ENCODE results near the gene TSSK2. TPM values are rescaled to one million over a fixed set of nuclear protein-coding genes. Genes with fewer than 3 reads are reported as not detected.

Gene TSSK2
- polyA plus RNA-seq, 1 donor, result not detected

- Histone ChIP-seq H3K36me3 (ENCODE audit: control insufficient read depth, insufficient read depth, low read length) (peaks cover 26% of the 10 kb centered on the region), H3K27me3 (ENCODE audit: control insufficient read depth, insufficient read depth, low read length) (no peaks in the 10 kb centered on the region), H3K4me1 (ENCODE audit: control insufficient read depth, insufficient read depth, low read length) (no peaks in the 10 kb centered on the region), H3K9me3 (ENCODE audit: control insufficient read depth, low read depth, low read length) (no peaks in the 10 kb centered on the region), H3K27ac (ENCODE audit: low read length) (no peak overlapping the region), H3K4me3 (ENCODE audit: low read length) (no peak overlapping the region)
- DNase-seq, result no peak
- WGBS (ENCODE audit: insufficient coverage, low lambda C conversion rate), result no CpG with 5 or more reads among the region's 14 CpGs
Measured at GRCh38 chr22:19088866-19089595, 42.1 kb upstream of the TSSK2 start.

DNA sequence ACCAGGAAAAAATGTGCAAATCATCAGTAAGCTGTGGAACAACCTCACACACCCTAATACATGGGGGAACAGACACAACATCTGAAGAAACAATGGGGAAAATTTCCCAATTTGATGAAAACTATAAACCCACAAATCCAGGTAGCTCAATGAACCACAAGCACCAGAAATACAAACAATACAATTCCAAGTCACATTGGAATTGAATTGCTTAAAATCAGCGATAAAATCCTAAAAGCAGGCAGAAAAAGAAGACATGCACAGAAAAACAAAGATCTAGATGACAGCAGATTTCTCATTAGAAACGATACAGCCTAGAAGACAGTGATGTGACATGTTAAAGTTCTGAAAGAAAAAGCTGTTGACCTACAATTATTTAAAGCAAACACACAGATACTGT lies 40.9 kb upstream of the TSSK2 start:
- Histone ChIP-seq H3K4me1 (ENCODE audit: control insufficient read depth, insufficient read depth, low read length) (no peaks in the 10 kb centered on the region), H3K27me3 (ENCODE audit: control insufficient read depth, insufficient read depth, low read length) (no peaks in the 10 kb centered on the region), H3K36me3 (ENCODE audit: control insufficient read depth, insufficient read depth, low read length) (peaks cover 25% of the 10 kb centered on the region), H3K27ac (ENCODE audit: low read length) (no peak overlapping the region), H3K9me3 (ENCODE audit: control insufficient read depth, low read depth, low read length) (no peaks in the 10 kb centered on the region), H3K4me3 (ENCODE audit: low read length) (no peak overlapping the region)
- WGBS (ENCODE audit: insufficient coverage, low lambda C conversion rate), result 100% methylated on average over 2 of the region's 2 CpGs
- DNase-seq, result no peak

GRCh38 chr22:19090586-19091127 lies 40.5 kb upstream of the TSSK2 start:
- WGBS (ENCODE audit: insufficient coverage, low lambda C conversion rate), result 96% methylated on average over 3 of the region's 3 CpGs

DNA sequence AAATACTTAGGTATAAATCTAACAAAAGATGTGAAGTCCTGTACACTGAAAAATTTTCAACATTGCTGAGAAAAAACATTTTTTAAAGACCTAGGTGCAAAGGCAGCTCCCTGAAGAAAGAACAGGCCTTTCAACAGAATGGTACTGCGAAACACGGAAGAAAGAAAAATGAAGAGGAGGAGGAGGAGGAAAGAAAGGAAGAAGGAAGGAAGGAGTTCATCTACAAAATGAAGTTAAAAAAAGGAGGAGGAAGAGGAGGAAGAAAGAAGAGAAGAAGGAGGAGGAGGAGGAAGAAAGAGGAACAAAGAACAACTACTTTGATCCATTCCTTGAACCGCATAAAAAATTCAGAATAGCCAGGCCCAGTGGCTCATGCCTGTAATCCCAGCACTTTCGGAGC lies 38.4 kb upstream of the TSSK2 start:
- H3K4me1 ChIP-seq (ENCODE audit: control insufficient read depth, insufficient read depth, low read length), result no peaks in the 10 kb centered on the region
- peaks cover 16% of the 10 kb centered on the region for H3K36me3 ChIP-seq (ENCODE audit: control insufficient read depth, insufficient read depth, low read length)
- no peak for DNase-seq
- H3K27me3 ChIP-seq (ENCODE audit: control insufficient read depth, insufficient read depth, low read length), result no peaks in the 10 kb centered on the region
- H3K9me3 ChIP-seq (ENCODE audit: control insufficient read depth, low read depth, low read length), result no peaks in the 10 kb centered on the region
- H3K4me3 ChIP-seq (ENCODE audit: low read length), result no peak overlapping the region
- 100% methylated on average over 2 of the region's 4 CpGs for WGBS (ENCODE audit: insufficient coverage, low lambda C conversion rate)
- no peak overlapping the region for H3K27ac ChIP-seq (ENCODE audit: low read length)

More at GRCh38 chr22:19090586-19091127, 40.5 kb upstream of the TSSK2 start:
- no peak overlapping the region for H3K27ac ChIP-seq (ENCODE audit: low read length)
- H3K4me1 ChIP-seq (ENCODE audit: control insufficient read depth, insufficient read depth, low read length), result no peaks in the 10 kb centered on the region
- peaks cover 23% of the 10 kb centered on the region for H3K36me3 ChIP-seq (ENCODE audit: control insufficient read depth, insufficient read depth, low read length)
- H3K9me3 ChIP-seq (ENCODE audit: control insufficient read depth, low read depth, low read length), result no peaks in the 10 kb centered on the region
- no peak for DNase-seq
- no peaks in the 10 kb centered on the region for H3K27me3 ChIP-seq (ENCODE audit: control insufficient read depth, insufficient read depth, low read length)
- no peak overlapping the region for H3K4me3 ChIP-seq (ENCODE audit: low read length)

DNA sequence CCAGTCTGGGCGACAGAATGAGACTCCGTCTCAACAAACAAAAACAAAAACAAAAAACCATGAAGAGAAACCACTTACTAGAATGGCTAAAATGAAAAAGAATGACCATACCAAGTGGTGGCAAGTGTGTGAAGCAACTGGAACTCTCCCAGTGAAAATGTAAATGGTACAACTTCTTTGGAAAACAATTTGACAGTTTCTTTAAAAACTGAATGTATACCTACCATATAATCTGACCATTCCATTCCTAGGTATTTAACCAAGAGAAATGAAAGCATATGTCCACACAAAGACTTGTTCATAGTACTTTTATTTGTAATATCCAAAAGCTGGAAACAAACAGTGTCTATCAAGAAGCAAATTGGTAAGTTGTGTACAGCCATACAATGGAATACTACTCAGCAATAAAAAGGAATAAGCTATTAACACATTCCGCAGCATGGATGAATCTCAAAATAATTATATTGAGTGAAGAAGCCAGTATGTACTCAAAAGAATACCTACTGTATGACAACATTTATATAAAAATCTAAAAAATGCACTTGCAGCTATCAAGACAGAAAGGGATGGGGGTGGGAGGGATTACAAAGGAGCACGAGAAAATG lies 36.6 kb upstream of the TSSK2 start:
- no peak overlapping the region for H3K4me3 ChIP-seq (ENCODE audit: low read length)

DNA sequence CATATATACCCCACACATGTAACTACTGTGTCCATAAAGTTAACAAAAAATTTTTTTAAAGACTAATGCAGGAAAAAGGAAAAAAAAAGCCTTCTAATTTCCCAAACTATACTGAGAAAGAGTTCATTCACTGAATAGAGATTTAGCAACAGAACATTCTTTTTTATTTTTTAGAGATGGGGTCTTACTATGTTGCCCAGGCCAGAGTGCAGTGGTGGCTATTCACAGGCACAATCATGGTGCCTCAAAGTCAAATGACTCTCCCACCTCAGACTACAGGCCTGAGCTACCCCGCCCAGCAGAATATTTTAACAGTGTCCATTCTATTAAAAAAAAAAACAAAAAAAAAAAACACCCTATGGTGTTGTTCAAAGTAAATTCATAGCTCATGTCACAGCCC lies 34.6 kb upstream of the TSSK2 start:
- DNase-seq, result no peak
- no peaks in the 10 kb centered on the region for H3K4me1 ChIP-seq (ENCODE audit: control insufficient read depth, insufficient read depth, low read length)
- H3K4me3 ChIP-seq (ENCODE audit: low read length), result no peak overlapping the region
- no peak overlapping the region for H3K27ac ChIP-seq (ENCODE audit: low read length)
- no peaks in the 10 kb centered on the region for H3K27me3 ChIP-seq (ENCODE audit: control insufficient read depth, insufficient read depth, low read length)
- no CpG with 5 or more reads among the region's 1 CpG for WGBS (ENCODE audit: insufficient coverage, low lambda C conversion rate)
- peaks cover 4% of the 10 kb centered on the region for H3K36me3 ChIP-seq (ENCODE audit: control insufficient read depth, insufficient read depth, low read length)
- H3K9me3 ChIP-seq (ENCODE audit: control insufficient read depth, low read depth, low read length), result no peaks in the 10 kb centered on the region

More for the DNA sequence above, 36.6 kb upstream of the TSSK2 start:
- H3K27ac ChIP-seq (ENCODE audit: low read length), result no peak overlapping the region
- H3K36me3 ChIP-seq (ENCODE audit: control insufficient read depth, insufficient read depth, low read length), result peaks cover 4% of the 10 kb centered on the region
- WGBS (ENCODE audit: insufficient coverage, low lambda C conversion rate), result 83% methylated on average over 1 of the region's 4 CpGs
- no peaks in the 10 kb centered on the region for H3K9me3 ChIP-seq (ENCODE audit: control insufficient read depth, low read depth, low read length)
- H3K4me1 ChIP-seq (ENCODE audit: control insufficient read depth, insufficient read depth, low read length), result no peaks in the 10 kb centered on the region
- H3K27me3 ChIP-seq (ENCODE audit: control insufficient read depth, insufficient read depth, low read length), result no peaks in the 10 kb centered on the region
- DNase-seq, result no peak

- no peak for DNase-seq
- WGBS (ENCODE audit: insufficient coverage, low lambda C conversion rate), result no CpG with 5 or more reads among the region's 3 CpGs
- no peak overlapping the region for H3K27ac ChIP-seq (ENCODE audit: low read length)
Measured at GRCh38 chr22:19097518-19097917, 33.6 kb upstream of the TSSK2 start.

DNA sequence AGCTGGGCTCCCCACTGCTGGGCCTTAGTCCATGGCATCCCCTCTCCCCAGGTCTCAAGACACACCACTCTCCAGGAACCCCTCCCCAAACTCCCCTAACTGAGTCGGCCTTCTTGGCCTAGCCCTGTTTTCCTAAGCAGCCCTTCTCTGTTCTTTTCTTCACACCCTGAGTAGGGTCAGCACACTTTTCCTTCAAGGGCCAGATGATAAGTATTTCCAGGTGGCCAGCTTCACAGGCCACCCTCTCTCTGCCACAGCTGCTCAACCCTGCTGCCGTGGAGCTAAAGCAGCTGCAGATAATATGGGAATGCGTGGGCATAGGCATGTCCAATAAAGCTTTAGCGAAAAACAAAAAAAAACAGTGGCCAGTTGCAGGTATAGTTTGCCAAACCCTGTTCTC lies 33.0 kb upstream of the TSSK2 start:
- H3K4me3 ChIP-seq (ENCODE audit: low read length), result no peak overlapping the region
- H3K27me3 ChIP-seq (ENCODE audit: control insufficient read depth, insufficient read depth, low read length), result no peaks in the 10 kb centered on the region
- WGBS (ENCODE audit: insufficient coverage, low lambda C conversion rate), result no CpG with 5 or more reads among the region's 4 CpGs
- H3K4me1 ChIP-seq (ENCODE audit: control insufficient read depth, insufficient read depth, low read length), result no peaks in the 10 kb centered on the region
- H3K9me3 ChIP-seq (ENCODE audit: control insufficient read depth, low read depth, low read length), result no peaks in the 10 kb centered on the region
- H3K36me3 ChIP-seq (ENCODE audit: control insufficient read depth, insufficient read depth, low read length), result peaks cover 4% of the 10 kb centered on the region
- no peak for DNase-seq
- H3K27ac ChIP-seq (ENCODE audit: low read length), result no peak overlapping the region

More at GRCh38 chr22:19097518-19097917, 33.6 kb upstream of the TSSK2 start:
- H3K4me1 ChIP-seq (ENCODE audit: control insufficient read depth, insufficient read depth, low read length), result no peaks in the 10 kb centered on the region
- no peaks in the 10 kb centered on the region for H3K9me3 ChIP-seq (ENCODE audit: control insufficient read depth, low read depth, low read length)
- H3K4me3 ChIP-seq (ENCODE audit: low read length), result no peak overlapping the region
- H3K36me3 ChIP-seq (ENCODE audit: control insufficient read depth, insufficient read depth, low read length), result peaks cover 4% of the 10 kb centered on the region
- no peaks in the 10 kb centered on the region for H3K27me3 ChIP-seq (ENCODE audit: control insufficient read depth, insufficient read depth, low read length)

DNA sequence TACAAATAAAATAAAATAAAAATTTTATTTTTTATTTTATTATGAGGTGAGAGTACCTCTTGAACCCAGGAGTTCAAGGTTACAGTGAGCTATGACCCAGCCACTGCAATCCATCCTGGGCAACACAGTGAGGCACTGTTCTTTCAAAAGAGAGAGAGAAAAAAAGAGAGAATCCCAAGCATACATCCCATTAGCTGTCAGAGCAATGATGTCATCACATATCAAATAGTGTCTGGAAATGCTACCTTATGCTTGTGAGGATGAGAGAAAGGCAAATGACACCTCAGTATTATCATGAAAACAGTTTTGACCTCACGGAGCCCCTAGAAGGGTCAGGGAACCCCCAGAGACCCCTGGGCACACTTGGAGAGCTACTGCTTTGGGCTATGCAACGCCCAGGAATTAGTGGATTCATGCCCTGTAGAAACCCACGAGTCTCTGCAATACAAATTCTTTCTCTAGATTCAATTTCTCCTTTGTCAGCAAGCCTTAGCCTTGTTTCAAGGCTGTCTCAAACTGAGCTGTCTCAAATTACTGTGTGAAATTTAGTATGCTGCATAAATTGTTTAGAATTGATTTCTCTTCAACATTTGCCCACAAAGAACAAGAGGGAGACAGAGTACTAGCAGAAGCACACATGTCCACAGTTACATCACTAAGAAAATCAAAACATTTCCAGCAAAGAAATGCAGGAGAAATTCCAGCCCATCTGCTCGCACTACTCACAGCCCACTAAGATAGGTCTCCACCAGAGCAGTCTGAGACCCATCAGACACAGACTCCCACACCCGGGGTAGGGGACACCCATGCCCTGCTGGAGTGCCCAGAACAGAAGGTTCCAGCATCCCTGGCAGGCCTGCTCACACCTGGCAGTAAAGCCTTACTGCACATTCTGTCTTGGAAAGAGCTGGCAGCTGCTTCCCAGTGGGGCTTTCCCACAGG lies 27.0 kb upstream of the TSSK2 start:
- WGBS (ENCODE audit: insufficient coverage, low lambda C conversion rate), result no CpG with 5 or more reads among the region's 5 CpGs
- H3K4me1 ChIP-seq (ENCODE audit: control insufficient read depth, insufficient read depth, low read length), result no peaks in the 10 kb centered on the region

DNA sequence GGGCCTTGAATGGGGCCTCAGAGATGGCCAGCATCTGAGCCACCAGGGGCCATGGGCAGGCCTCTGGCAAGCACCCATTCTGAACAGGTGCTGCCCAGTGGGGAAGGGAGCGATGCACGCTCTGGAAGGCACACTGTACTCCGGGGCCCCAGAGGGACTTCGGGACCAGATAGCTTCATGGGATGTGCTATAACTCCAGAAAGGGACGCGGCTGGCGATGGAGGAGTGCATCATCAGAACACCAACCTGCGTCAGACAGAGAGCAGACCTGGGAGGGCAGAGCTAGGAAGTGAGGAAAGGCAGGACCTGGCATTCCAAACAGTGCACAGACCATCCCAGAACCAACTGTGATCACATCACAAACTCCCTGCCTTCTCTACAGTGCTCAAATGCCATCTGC lies 25.7 kb upstream of the TSSK2 start:
- DNase-seq, result no peak
- 90% methylated on average over 2 of the region's 8 CpGs for WGBS (ENCODE audit: insufficient coverage, low lambda C conversion rate)
- Histone ChIP-seq H3K4me1 (ENCODE audit: control insufficient read depth, insufficient read depth, low read length) (peaks cover 8% of the 10 kb centered on the region), H3K9me3 (ENCODE audit: control insufficient read depth, low read depth, low read length) (no peaks in the 10 kb centered on the region), H3K27me3 (ENCODE audit: control insufficient read depth, insufficient read depth, low read length) (no peaks in the 10 kb centered on the region), H3K27ac (ENCODE audit: low read length) (no peak overlapping the region), H3K4me3 (ENCODE audit: low read length) (no peak overlapping the region), H3K36me3 (ENCODE audit: control insufficient read depth, insufficient read depth, low read length) (peaks cover 10% of the 10 kb centered on the region)

More for the DNA sequence above, 27.0 kb upstream of the TSSK2 start:
- Histone ChIP-seq H3K36me3 (ENCODE audit: control insufficient read depth, insufficient read depth, low read length) (peaks cover 10% of the 10 kb centered on the region), H3K27ac (ENCODE audit: low read length) (no peak overlapping the region), H3K9me3 (ENCODE audit: control insufficient read depth, low read depth, low read length) (no peaks in the 10 kb centered on the region), H3K4me3 (ENCODE audit: low read length) (no peak overlapping the region), H3K27me3 (ENCODE audit: control insufficient read depth, insufficient read depth, low read length) (no peaks in the 10 kb centered on the region)
- DNase-seq, result no peak
